GM18519 (cell line): ENCODE results near the gene DHFR.
"Not testable (repeated sequence)": the region's sequence is repeated elsewhere in the genome, so short reads cannot be mapped to it uniquely, and the experiment has no call there.

Source experiments
- ATAC-seq: cut with Tn5 transposase; IDR thresholded peaks from one replicate; pipeline ENCODE4 v1.9.1; 2021; ENCODE audit warnings: mild to moderate bottlenecking, moderate library complexity; ENCODE audit not compliant: unreplicated experiment, low FRiP score

DHFR gene

GRCh38 chr5:80654391-80655230 is at the start of gene DHFR, which contains the start of gene MSH3:
Gene DHFR (minus strand): TSS chr5:80654983. CDS start chr5:80654489, 494 bp downstream.
Gene MSH3 (plus strand): TSS chr5:80654652. CDS start chr5:80654728, 76 bp downstream.
- no peak for ATAC-seq

GRCh38 chr5:80704221-80704620 is 49.4 kb upstream of the DHFR start:
- ATAC-seq = no peak

- no peak for ATAC-seq
Observed at GRCh38 chr5:80703747-80704146, 49.0 kb upstream of the DHFR start.

- no peak for ATAC-seq
Observed at GRCh38 chr5:80703291-80703690, 48.5 kb upstream of the DHFR start.

GRCh38 chr5:80701597-80701996 is 46.8 kb upstream of the DHFR start:
- no peak for ATAC-seq

- no peak for ATAC-seq
Observed at GRCh38 chr5:80698369-80698768, 43.6 kb upstream of the DHFR start.

GRCh38 chr5:80697100-80697499 is 42.3 kb upstream of the DHFR start:
- no peak for ATAC-seq

GRCh38 chr5:80696450-80696849 is 41.7 kb upstream of the DHFR start:
- ATAC-seq = no peak

- ATAC-seq = no peak
Observed at GRCh38 chr5:80695666-80696065, 40.9 kb upstream of the DHFR start.

GRCh38 chr5:80689627-80690026 is 34.8 kb upstream of the DHFR start:
- no peak for ATAC-seq

GRCh38 chr5:80688648-80689420 is 34.1 kb upstream of the DHFR start:
- ATAC-seq = no peak

- no peak for ATAC-seq
Observed at GRCh38 chr5:80686757-80687156, 32.0 kb upstream of the DHFR start.

GRCh38 chr5:80676706-80677105 is 21.9 kb upstream of the DHFR start:
- ATAC-seq = no peak

GRCh38 chr5:80672140-80672736 is 17.5 kb upstream of the DHFR start:
- ATAC-seq = no peak

GRCh38 chr5:80668016-80668969 is 13.5 kb upstream of the DHFR start:
- ATAC-seq = no peak

- no peak for ATAC-seq
Observed at GRCh38 chr5:80667384-80667783, 12.6 kb upstream of the DHFR start.

- no peak for ATAC-seq
Observed at GRCh38 chr5:80665057-80665456, 10.3 kb upstream of the DHFR start.

- ATAC-seq = no peak
Observed at GRCh38 chr5:80662108-80662507, 7.3 kb upstream of the DHFR start.

GRCh38 chr5:80660661-80661060 is 5.9 kb upstream of the DHFR start:
- ATAC-seq = not testable (repeated sequence)

- ATAC-seq = no peak
Observed at GRCh38 chr5:80659106-80659505, 4.3 kb upstream of the DHFR start.
